H9 (cell line): ENCODE data around the gene GPR171. TPM values are rescaled to one million over a fixed set of nuclear protein-coding genes. Genes with fewer than 3 reads are reported as not detected.

Source experiments
- DNase-seq: peaks from one replicate; pipeline ENCODE4 v3.0.0-alpha.2; 2017
- H2AFZ ChIP-seq: one replicate; pipeline ENCODE4 v1.6.1; 2013; ENCODE audit warnings: mild to moderate bottlenecking, low read length, control low read depth, moderate library complexity
- H2AK5ac ChIP-seq: 2 replicates; pipeline ENCODE4 v1.6.1; 2013; ENCODE audit warnings: low read length, control low read depth, mixed read lengths; ENCODE audit not compliant: insufficient read length
- H2BK120ac ChIP-seq: one replicate; pipeline ENCODE4 v1.6.1; 2013; ENCODE audit warnings: low read depth, mild to moderate bottlenecking, low read length, control low read depth, inconsistent platforms; ENCODE audit not compliant: poor library complexity, severe bottlenecking
- H2BK12ac ChIP-seq: 2 replicates; pipeline ENCODE4 v1.6.1; 2013; ENCODE audit warnings: low read length, control low read depth, mixed read lengths, low read depth; ENCODE audit not compliant: insufficient read length
- H2BK15ac ChIP-seq: 2 replicates; pipeline ENCODE4 v1.6.1; 2013; ENCODE audit warnings: low read depth, low read length, control low read depth
- H2BK20ac ChIP-seq: one replicate; pipeline ENCODE4 v1.6.1; 2013; ENCODE audit warnings: low read depth, mild to moderate bottlenecking, low read length, control low read depth, inconsistent platforms; ENCODE audit not compliant: poor library complexity, severe bottlenecking
- H2BK5ac ChIP-seq: 2 replicates; pipeline ENCODE4 v1.6.1; 2013; ENCODE audit warnings: low read length, control low read depth, mixed read lengths; ENCODE audit not compliant: insufficient read length
- H3K14ac ChIP-seq: 2 replicates; pipeline ENCODE4 v1.6.1; 2013; ENCODE audit warnings: low read length, control low read depth; ENCODE audit not compliant: insufficient read depth
- H3K18ac ChIP-seq: 2 replicates; pipeline ENCODE4 v1.6.1; 2013; ENCODE audit warnings: low read depth, mild to moderate bottlenecking, mixed read lengths, low read length, control low read depth; ENCODE audit not compliant: insufficient read length
- H3K23ac ChIP-seq: 2 replicates; pipeline ENCODE4 v1.6.1; 2013; ENCODE audit warnings: low read length, control low read depth, mixed read lengths, low read depth; ENCODE audit not compliant: insufficient read length
- H3K23me2 ChIP-seq: 2 replicates; pipeline ENCODE4 v1.6.1; 2013; ENCODE audit warnings: low read depth, mild to moderate bottlenecking, mixed read lengths, low read length, control low read depth; ENCODE audit not compliant: insufficient read length, poor library complexity, severe bottlenecking
- H3K27ac ChIP-seq: 2 replicates; pipeline ENCODE4 v1.5.1; 2013; ENCODE audit warnings: low read length, control low read depth, mixed read lengths, low read depth; ENCODE audit not compliant: insufficient read length
- H3K27me3 ChIP-seq: 2 replicates; pipeline ENCODE4 v1.6.1; 2013; ENCODE audit warnings: low read length, control low read depth, inconsistent platforms; ENCODE audit not compliant: insufficient read depth
- H3K4ac ChIP-seq: 2 replicates; pipeline ENCODE4 v1.6.1; 2013; ENCODE audit warnings: low read depth, mild to moderate bottlenecking, control low read depth, inconsistent platforms, low read length, moderate library complexity
- H3K4me1 ChIP-seq: 2 replicates; pipeline ENCODE4 v1.6.1; 2013; ENCODE audit warnings: low read length, control low read depth, inconsistent platforms; ENCODE audit not compliant: insufficient read depth
- H3K4me2 ChIP-seq: 2 replicates; pipeline ENCODE4 v1.6.1; 2013; ENCODE audit warnings: low read length, control low read depth, mixed read lengths; ENCODE audit not compliant: insufficient read length, insufficient read depth
- H3K56ac ChIP-seq: 2 replicates; pipeline ENCODE4 v1.6.1; 2013; ENCODE audit warnings: low read depth, mild to moderate bottlenecking, mixed read lengths, low read length, control low read depth; ENCODE audit not compliant: insufficient read length
- H3K79me1 ChIP-seq: 2 replicates; pipeline ENCODE4 v1.6.1; 2013; ENCODE audit warnings: low read depth, mild to moderate bottlenecking, moderate library complexity, low read length, control low read depth, inconsistent platforms; ENCODE audit not compliant: insufficient read depth, poor library complexity, severe bottlenecking
- H3K79me2 ChIP-seq: 2 replicates; pipeline ENCODE4 v1.6.1; 2013; ENCODE audit warnings: low read length, control low read depth, inconsistent platforms; ENCODE audit not compliant: insufficient read depth
- H3K9ac ChIP-seq: 2 replicates; pipeline ENCODE4 v1.6.1; 2013; ENCODE audit warnings: low read length, control low read depth, mixed read lengths; ENCODE audit not compliant: insufficient read length; ENCODE audit errors: extremely low read depth
- H3K9me3 ChIP-seq: one replicate; pipeline ENCODE4 v1.6.1; 2013; ENCODE audit warnings: low read depth, low read length, inconsistent platforms; ENCODE audit not compliant: control insufficient read depth
- H3T11ph ChIP-seq: one replicate; pipeline ENCODE4 v1.6.1; 2013; ENCODE audit warnings: mild to moderate bottlenecking, low read length, control low read depth, inconsistent platforms
- H4K20me1 ChIP-seq: one replicate; pipeline ENCODE4 v1.6.1; 2013; ENCODE audit not compliant: control insufficient read depth, insufficient read length, insufficient read depth
- H4K5ac ChIP-seq: 2 replicates; pipeline ENCODE4 v1.6.1; 2013; ENCODE audit warnings: low read depth, mild to moderate bottlenecking, mixed read lengths, low read length, control low read depth; ENCODE audit not compliant: insufficient read length
- H4K8ac ChIP-seq: replicated peaks from 2 replicates; pipeline ENCODE4 v1.6.1; 2013; ENCODE audit warnings: low read length, control low read depth, mixed read lengths, low read depth; ENCODE audit not compliant: insufficient read length
- H4K91ac ChIP-seq: 2 replicates; pipeline ENCODE4 v1.6.1; 2013; ENCODE audit warnings: low read depth, mild to moderate bottlenecking, moderate library complexity, mixed read lengths, low read length, control low read depth; ENCODE audit not compliant: insufficient read length
- H3K27ac Mint-ChIP-seq, 3 experiments: 2 replicates in 2 of 3; 3 replicates in 1 of 3; pipeline ENCODE4 v1.8.0; 2020 to 2021; ENCODE audit warnings: mixed read lengths in 3 of 3, mild to moderate bottlenecking in 1 of 3, moderate library complexity in 1 of 3
- H3K27me3 Mint-ChIP-seq: 2 replicates; pipeline ENCODE4 v1.8.0; 2021; ENCODE audit warnings: low read depth, mild to moderate bottlenecking, moderate library complexity, mixed read lengths
- H3K36me3 Mint-ChIP-seq, 3 experiments: 2 replicates in 2 of 3; 3 replicates in 1 of 3; pipeline ENCODE4 v1.8.0; 2020 to 2021; ENCODE audit warnings: low read depth in 3 of 3, mixed read lengths in 3 of 3; ENCODE audit not compliant: insufficient read depth in 1 of 3
- H3K4me1 Mint-ChIP-seq, 2 experiments: 2 replicates each; pipeline ENCODE4 v1.8.0; 2020; ENCODE audit warnings: mixed read lengths in 2 of 2
- H3K4me3 Mint-ChIP-seq, 2 experiments: 2 replicates in 1 of 2; 3 replicates in 1 of 2; pipeline ENCODE4 v1.8.0; 2020 to 2021; ENCODE audit warnings: mild to moderate bottlenecking in 2 of 2, mixed read lengths in 2 of 2, moderate library complexity in 1 of 2
- H3K9me3 Mint-ChIP-seq, 2 experiments: 2 replicates in 1 of 2; 3 replicates in 1 of 2; pipeline ENCODE4 v1.8.0; 2020; ENCODE audit warnings: mild to moderate bottlenecking in 2 of 2, mixed read lengths in 2 of 2, moderate library complexity in 1 of 2
- CTCF ChIP-seq: fragments of 200-600 bp; sonication (generic); conservative IDR thresholded peaks from 3 replicates; pipeline ENCODE4 v1.8.0; 2021; ENCODE audit warnings: antibody characterized with exemption, mild to moderate bottlenecking
- WGBS: extraction: QIAGEN DNeasy Blood & Tissue Kit; methylation state at CpG from one replicate; pipeline ENCODE4 v1.1.7; 2013; ENCODE audit warnings: missing lambda C conversion rate, low lambda C conversion rate, mixed read lengths; ENCODE audit not compliant: insufficient read length; ENCODE audit errors: extremely low coverage; 5-methylcytosine and 5-hydroxymethylcytosine counted together
- total RNA-seq: library from RNA; stranded (reverse); gene quantifications from 2 replicates; pipeline ENCODE4 v1.2.1, GENCODE V29; 2021

GPR171 gene
- total RNA-seq, 1 experiment from 2014 or later, result not detected

- DNase-seq, result no peak
- Mint-ChIP-seq H3K36me3 (no peaks in the 10 kb centered on the region), H3K27ac (peak overlapping the region in 1 of 3 experiments; percentile 82; a peak in 2 of 7 replicates), H3K4me1 (peaks cover 8 to 16% of the 10 kb centered on the region in 2 experiments), H3K27me3 (no peaks in the 10 kb centered on the region), H3K9me3 (no peaks in the 10 kb centered on the region), H3K4me3 (no peak overlapping the region)
- H2BK12ac ChIP-seq, result no peak overlapping the region
- H4K8ac ChIP-seq, result no peak overlapping the region
- H3T11ph ChIP-seq, result no peak overlapping the region
- no peaks in the 10 kb centered on the region for H3K79me1 ChIP-seq
- H3K56ac ChIP-seq, result no peak overlapping the region
- H3K23ac ChIP-seq, result no peak overlapping the region
- no peak overlapping the region for H3K9ac ChIP-seq
- no peak overlapping the region for H3K4me2 ChIP-seq
- H3K27me3 ChIP-seq, result no peaks in the 10 kb centered on the region
- H3K9me3 ChIP-seq, result no peaks in the 10 kb centered on the region
- no peak overlapping the region for H4K5ac ChIP-seq
- no peak overlapping the region for H2AFZ ChIP-seq
- no peak overlapping the region for H2BK20ac ChIP-seq
- no peaks in the 10 kb centered on the region for H4K20me1 ChIP-seq
- H2BK120ac ChIP-seq, result no peak overlapping the region
- no peak overlapping the region for H3K4ac ChIP-seq
- no peak overlapping the region for H4K91ac ChIP-seq
- H2BK5ac ChIP-seq, result no peak overlapping the region
- WGBS, result no CpG with 5 or more reads among the region's 4 CpGs
- no peaks in the 10 kb centered on the region for H3K23me2 ChIP-seq
- H3K79me2 ChIP-seq, result no peaks in the 10 kb centered on the region
- no peak overlapping the region for H3K27ac ChIP-seq
- H2BK15ac ChIP-seq, result no peak overlapping the region
- TF ChIP-seq CTCF, result no peak
- H2AK5ac ChIP-seq, result no peak overlapping the region
- no peak overlapping the region for H3K18ac ChIP-seq
- no peaks in the 10 kb centered on the region; the same call in 1 of the 2 replicates for H3K4me1 ChIP-seq
- H3K14ac ChIP-seq, result no peak overlapping the region
Observed at GRCh38 chr3:151210676-151211381, 7.8 kb upstream of the GPR171 start.
